IPS DF 19.7 (cell line): ENCODE data around the gene OR6Q1.

Experiments
- DNase-seq: peaks from one replicate; pipeline ENCODE4 v3.0.0-alpha.2; 2013; ENCODE audit warnings: low read depth, low spot score

OR6Q1 gene

GRCh38 chr11:58058276-58059006, 27.7 kb downstream of the OR6Q1 start:
- DNase-seq: no peak

- peak; percentile 33 for DNase-seq
These were observed 28.2 kb downstream of the OR6Q1 start for GRCh38 chr11:58059007-58059350.

- no peak for DNase-seq
These were observed 29.8 kb downstream of the OR6Q1 start for GRCh38 chr11:58060535-58060934.

GRCh38 chr11:58060939-58061672, 30.4 kb downstream of the OR6Q1 start:
- peak; percentile 17 for DNase-seq

GRCh38 chr11:58061813-58062212, 31.1 kb downstream of the OR6Q1 start:
- no peak for DNase-seq

- DNase-seq: no peak
These were observed 36.9 kb downstream of the OR6Q1 start for GRCh38 chr11:58067685-58068084.

- no peak for DNase-seq
These were observed 37.9 kb downstream of the OR6Q1 start for GRCh38 chr11:58068655-58069054.

GRCh38 chr11:58070585-58070984, 39.8 kb downstream of the OR6Q1 start:
- DNase-seq: no peak

- DNase-seq: no peak
These were observed 45.0 kb downstream of the OR6Q1 start for GRCh38 chr11:58075781-58076180.
